Peyer's patch (tissue), 4 donors: Measurements from ENCODE around the gene ZC3H12D. TPM values are rescaled to one million over a fixed set of nuclear protein-coding genes. Genes with fewer than 3 reads are reported as not detected.

Source experiments
- DNase-seq, 3 donors: peaks; one replicate each; pipeline ENCODE4 v3.0.0-alpha.2; 2017 to 2019
- H3K27ac ChIP-seq, 4 donors: fragments of 200-600 bp; sonication (generic); one replicate each; pipeline ENCODE4 v1.5.1; 2016 to 2019
- H3K27me3 ChIP-seq, 2 donors: fragments of 200-600 bp; sonication (generic); one replicate each; pipeline ENCODE4 v1.5.1; 2019
- H3K36me3 ChIP-seq, 3 donors: fragments of 200-600 bp; sonication (generic); one replicate each; pipeline ENCODE4 v1.5.1; 2016 to 2019
- H3K4me1 ChIP-seq, 4 donors: fragments of 200-600 bp; sonication (generic); one replicate each; pipeline ENCODE4 v1.5.1; 2016 to 2019
- H3K4me3 ChIP-seq, 4 donors: fragments of 200-600 bp; sonication (generic); 1 replicate in 3 of 4; 2 replicates in 1 of 4; pipeline ENCODE4 v1.5.1; 2016 to 2019; ENCODE audit warnings: mild to moderate bottlenecking in 1 of 4
- H3K9me3 ChIP-seq, 4 donors: fragments of 200-600 bp; sonication (generic); one replicate each; pipeline ENCODE4 v1.5.1; 2016 to 2019; ENCODE audit warnings: mild to moderate bottlenecking in 1 of 4
- CTCF ChIP-seq, 6 experiments: fragments of 450-650 bp in 4 of 6; fragments of 200-600 bp in 2 of 6; sonication (generic) in 1 of 6; IDR thresholded peaks; one replicate each; pipeline ENCODE4 v1.5.1; 2017 to 2019; ENCODE audit warnings: antibody characterized with exemption in 6 of 6, mild to moderate bottlenecking in 3 of 6, moderate library complexity in 1 of 6
- POLR2A ChIP-seq, 2 donors: fragments of 450-650 bp; IDR thresholded peaks; one replicate each; pipeline ENCODE4 v1.5.1; 2017; ENCODE audit warnings: antibody characterized with exemption in 2 of 2, mild to moderate bottlenecking in 2 of 2, moderate library complexity in 2 of 2
- total RNA-seq, 4 donors: library from RNA; depleted of rRNA; stranded (reverse); fragments of >200 nt; gene quantifications; one replicate each; pipeline ENCODE4 v1.1.0, GENCODE V29; 2016

The ZC3H12D gene
- total RNA-seq, 4 donors from 2014 or later, result 7.8 to 32.2 (median 18.5) TPM

- H3K9me3 ChIP-seq, result no peaks in the 10 kb centered on the region
- H3K27ac ChIP-seq, result no peak overlapping the region
- H3K36me3 ChIP-seq, result no peaks in the 10 kb centered on the region
- no peak for DNase-seq
- H3K4me3 ChIP-seq, result no peak overlapping the region
- TF ChIP-seq POLR2A (IDR thresholded peaks at IDR 0.05), result no peak
- no peak for TF ChIP-seq CTCF (IDR thresholded peaks at IDR 0.05)
- no peaks in the 10 kb centered on the region for H3K27me3 ChIP-seq
- peaks cover 0 to 11% (median 0%) of the 10 kb centered on the region in 4 donors for H3K4me1 ChIP-seq
Observed at GRCh38 chr6:149428606-149429005, 56.2 kb downstream of the ZC3H12D start.

- no peaks in the 10 kb centered on the region for H3K9me3 ChIP-seq
- H3K27me3 ChIP-seq, result no peaks in the 10 kb centered on the region
- H3K36me3 ChIP-seq, result no peaks in the 10 kb centered on the region
- no peak overlapping the region for H3K4me3 ChIP-seq
- H3K27ac ChIP-seq, result no peak overlapping the region
- peaks cover 0 to 4% (median 0%) of the 10 kb centered on the region in 4 donors for H3K4me1 ChIP-seq
- DNase-seq, result no peak
- TF ChIP-seq POLR2A (IDR thresholded peaks at IDR 0.05), result no peak
- no peak for TF ChIP-seq CTCF (IDR thresholded peaks at IDR 0.05)
Observed at GRCh38 chr6:149425754-149426153, 59.1 kb downstream of the ZC3H12D start.

GRCh38 chr6:149425224-149425623, 59.6 kb downstream of the ZC3H12D start:
- H3K27ac ChIP-seq, result no peak overlapping the region
- no peaks in the 10 kb centered on the region for H3K27me3 ChIP-seq
- no peak for DNase-seq
- H3K36me3 ChIP-seq, result no peaks in the 10 kb centered on the region
- no peaks in the 10 kb centered on the region for H3K9me3 ChIP-seq
- H3K4me3 ChIP-seq, result no peak overlapping the region
- peaks cover 0 to 4% (median 0%) of the 10 kb centered on the region in 4 donors for H3K4me1 ChIP-seq
- no peak for TF ChIP-seq POLR2A (IDR thresholded peaks at IDR 0.05)
- no peak for TF ChIP-seq CTCF (IDR thresholded peaks at IDR 0.05)

- H3K27ac ChIP-seq, result no peak overlapping the region
- no peaks in the 10 kb centered on the region for H3K27me3 ChIP-seq
- no peak overlapping the region for H3K4me3 ChIP-seq
- no peak for DNase-seq
- H3K9me3 ChIP-seq, result no peaks in the 10 kb centered on the region
- no peak for TF ChIP-seq CTCF (IDR thresholded peaks at IDR 0.05)
- TF ChIP-seq POLR2A (IDR thresholded peaks at IDR 0.05), result no peak
- H3K4me1 ChIP-seq, result peaks cover 0 to 4% (median 0%) of the 10 kb centered on the region in 4 donors
- no peaks in the 10 kb centered on the region for H3K36me3 ChIP-seq
Observed at GRCh38 chr6:149423964-149424440, 60.8 kb downstream of the ZC3H12D start.

- H3K36me3 ChIP-seq, result no peaks in the 10 kb centered on the region
- no peak for DNase-seq
- no peaks in the 10 kb centered on the region for H3K9me3 ChIP-seq
- peaks cover 0 to 4% (median 0%) of the 10 kb centered on the region in 4 donors for H3K4me1 ChIP-seq
- no peak for TF ChIP-seq POLR2A (IDR thresholded peaks at IDR 0.05)
- TF ChIP-seq CTCF (IDR thresholded peaks at IDR 0.05), result no peak
- H3K27ac ChIP-seq, result no peak overlapping the region
- no peaks in the 10 kb centered on the region for H3K27me3 ChIP-seq
- no peak overlapping the region for H3K4me3 ChIP-seq
Observed at GRCh38 chr6:149422581-149422980, 62.2 kb downstream of the ZC3H12D start.

GRCh38 chr6:149421132-149421531, 63.7 kb downstream of the ZC3H12D start:
- no peak for DNase-seq
- no peaks in the 10 kb centered on the region for H3K27me3 ChIP-seq
- TF ChIP-seq POLR2A (IDR thresholded peaks at IDR 0.05) (no peak), CTCF (IDR thresholded peaks at IDR 0.05) (no peak)
- H3K27ac ChIP-seq, result no peak overlapping the region
- no peaks in the 10 kb centered on the region for H3K9me3 ChIP-seq
- H3K4me1 ChIP-seq, result peaks cover 0 to 4% (median 0%) of the 10 kb centered on the region in 4 donors
- H3K4me3 ChIP-seq, result no peak overlapping the region
- H3K36me3 ChIP-seq, result no peaks in the 10 kb centered on the region
